ENCODE data around the gene PPY.
"Not testable (repeated sequence)": the region's sequence is repeated elsewhere in the genome, so short reads cannot be mapped to it uniquely, and the experiment has no call there.

PPY gene

GRCh38 chr17:43966276-43966675 is 24.0 kb upstream of the PPY start:
- DNase-seq (ENCODE audit: low read depth in 2 of 2): no peak

GRCh38 chr17:43962479-43962878 is 20.2 kb upstream of the PPY start:
- no peak for DNase-seq (ENCODE audit: low read depth in 2 of 2)

GRCh38 chr17:43961954-43962353 is 19.7 kb upstream of the PPY start:
- no peak for DNase-seq (ENCODE audit: low read depth in 2 of 2)

GRCh38 chr17:43961292-43961691 is 19.0 kb upstream of the PPY start:
- not testable (repeated sequence) for DNase-seq (ENCODE audit: low read depth in 2 of 2)

GRCh38 chr17:43958748-43959352 is 16.6 kb upstream of the PPY start:
- no peak for DNase-seq (ENCODE audit: low read depth in 2 of 2)

GRCh38 chr17:43956222-43956621 is 13.9 kb upstream of the PPY start:
- no peak for DNase-seq (ENCODE audit: low read depth in 2 of 2)

GRCh38 chr17:43953746-43954145 is 11.5 kb upstream of the PPY start, which contains the start of gene PYY:
PYY (minus strand) TSS chr17:43953940; CDS start chr17:43953483, 457 bp downstream.
- DNase-seq (ENCODE audit: low read depth in 2 of 2): no peak

GRCh38 chr17:43952724-43953666 is 10.7 kb upstream of the PPY start:
- no peak for DNase-seq (ENCODE audit: low read depth in 2 of 2)

GRCh38 chr17:43952351-43952723 is 10.1 kb upstream of the PPY start:
- no peak for DNase-seq (ENCODE audit: low read depth in 2 of 2)

- DNase-seq (ENCODE audit: low read depth in 2 of 2): no peak
Measured at GRCh38 chr17:43951750-43952149, 9.5 kb upstream of the PPY start.

- no peak for DNase-seq (ENCODE audit: low read depth in 2 of 2)
Measured at GRCh38 chr17:43950554-43950953, 8.3 kb upstream of the PPY start.

GRCh38 chr17:43949781-43950180 is 7.5 kb upstream of the PPY start:
- DNase-seq (ENCODE audit: low read depth in 2 of 2): no peak

GRCh38 chr17:43946781-43947180 is 4.5 kb upstream of the PPY start:
- DNase-seq (ENCODE audit: low read depth in 2 of 2): no peak

GRCh38 chr17:43945074-43945829 is 3.0 kb upstream of the PPY start:
- DNase-seq (ENCODE audit: low read depth in 2 of 2): no peak

- DNase-seq (ENCODE audit: low read depth in 2 of 2): no peak
Measured at GRCh38 chr17:43940630-43941029, 1.6 kb downstream of the PPY start.

- no peak for DNase-seq (ENCODE audit: low read depth in 2 of 2)
Measured at GRCh38 chr17:43939886-43940285, 2.4 kb downstream of the PPY start.

GRCh38 chr17:43939452-43939851 is 2.8 kb downstream of the PPY start:
- not testable (repeated sequence) for DNase-seq (ENCODE audit: low read depth in 2 of 2)

GRCh38 chr17:43938838-43939182 is 3.5 kb downstream of the PPY start:
- DNase-seq (ENCODE audit: low read depth in 2 of 2): no peak

GRCh38 chr17:43936434-43936833 is 5.8 kb downstream of the PPY start:
- no peak for DNase-seq (ENCODE audit: low read depth in 2 of 2)

GRCh38 chr17:43935926-43936261 is 6.4 kb downstream of the PPY start:
- DNase-seq (ENCODE audit: low read depth in 2 of 2): no peak

- DNase-seq (ENCODE audit: low read depth in 2 of 2): no peak
Measured at GRCh38 chr17:43935204-43935925, 6.9 kb downstream of the PPY start.

- no peak for DNase-seq (ENCODE audit: low read depth in 2 of 2)
Measured at GRCh38 chr17:43932923-43933322, 9.4 kb downstream of the PPY start.
